HTERT RPE-1 (cell line): ENCODE data around the gene LRP2.
"Not testable (repeated sequence)": the region's sequence is repeated elsewhere in the genome, so short reads cannot be mapped to it uniquely, and the experiment has no call there.

Source experiments
- in situ Hi-C: fragments of 300-500 bp; cut with MboI; formaldehyde crosslinking; loops from 4 replicates; pipeline ENCODE4 v1.14.3; 2020; ENCODE audit warnings: low sequenced_read_pairs

LRP2 gene

GRCh38 chr2:169362118-169362893, at the start of gene LRP2:
Gene LRP2, minus strand, starts transcription at chr2:169362534. Its CDS starts 135 bp downstream, at chr2:169362399.
- in situ Hi-C loops: no loop called here

GRCh38 chr2:169406891-169407290, 44.6 kb upstream of the LRP2 start:
- in situ Hi-C loops: no loop called here

- in situ Hi-C loops: not testable (repeated sequence)
Observed at GRCh38 chr2:169399491-169399890, 37.2 kb upstream of the LRP2 start.

GRCh38 chr2:169397697-169398096, 35.4 kb upstream of the LRP2 start:
- in situ Hi-C loops: no loop called here

- in situ Hi-C loops: no loop called here
Observed at GRCh38 chr2:169395821-169396374, 33.6 kb upstream of the LRP2 start.

- in situ Hi-C loops: no loop called here
Observed at GRCh38 chr2:169393068-169393590, 30.8 kb upstream of the LRP2 start.

GRCh38 chr2:169391236-169391635, 28.9 kb upstream of the LRP2 start:
- in situ Hi-C loops: no loop called here

GRCh38 chr2:169388161-169388560, 25.8 kb upstream of the LRP2 start:
- in situ Hi-C loops: no loop called here

GRCh38 chr2:169386722-169387121, 24.4 kb upstream of the LRP2 start:
- in situ Hi-C loops: no loop called here

- in situ Hi-C loops: no loop called here
Observed at GRCh38 chr2:169384816-169385215, 22.5 kb upstream of the LRP2 start.

- in situ Hi-C loops: no loop called here
Observed at GRCh38 chr2:169372561-169372960, 10.2 kb upstream of the LRP2 start.

GRCh38 chr2:169366066-169366465, 3.7 kb upstream of the LRP2 start:
- in situ Hi-C loops: no loop called here

- in situ Hi-C loops: no loop called here
Observed at GRCh38 chr2:169365029-169365480, 2.7 kb upstream of the LRP2 start.

GRCh38 chr2:169363560-169364150, 1.3 kb upstream of the LRP2 start:
- in situ Hi-C loops: no loop called here

- in situ Hi-C loops: no loop called here
Observed at GRCh38 chr2:169362894-169363559, 693 bp upstream of the LRP2 start.

- in situ Hi-C loops: no loop called here
Observed at GRCh38 chr2:169361706-169362117, 622 bp downstream of the LRP2 start.

GRCh38 chr2:169360984-169361705, 1.2 kb downstream of the LRP2 start:
- in situ Hi-C loops: no loop called here

- in situ Hi-C loops: no loop called here
Observed at GRCh38 chr2:169358016-169358415, 4.3 kb downstream of the LRP2 start.

- in situ Hi-C loops: no loop called here
Observed at GRCh38 chr2:169354244-169354643, 8.1 kb downstream of the LRP2 start.

- in situ Hi-C loops: no loop called here
Observed at GRCh38 chr2:169351725-169352124, 10.6 kb downstream of the LRP2 start.

GRCh38 chr2:169349535-169349934, 12.8 kb downstream of the LRP2 start:
- in situ Hi-C loops: no loop called here
